ENCODE data around the gene IRAK2.
A peak's percentile ranks its signal among the peaks of the same experiment; 100 is the strongest.

Gene IRAK2

DNA sequence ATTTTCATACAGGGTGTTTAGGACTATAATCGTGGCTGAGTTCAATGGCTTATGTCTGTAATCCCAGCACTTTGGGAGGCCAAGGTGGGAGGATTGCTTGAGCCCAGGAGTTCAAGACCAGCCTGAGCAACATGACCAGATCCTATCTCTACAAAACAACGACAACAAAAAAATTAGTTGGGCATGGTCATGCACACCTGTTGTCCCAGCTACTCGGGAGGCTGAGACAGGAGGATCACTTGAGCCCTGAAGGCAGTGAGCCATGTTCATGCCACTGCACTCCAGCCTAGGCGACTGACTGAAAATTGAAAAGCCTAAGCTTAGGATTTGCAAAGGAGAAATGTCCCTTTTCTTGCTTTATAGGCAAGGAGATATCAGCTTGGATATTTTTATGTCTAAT, 47.8 kb upstream of the IRAK2 start:
- Histone ChIP-seq H3K27me3 (ENCODE audit: insufficient read depth, low read length) (no peaks in the 10 kb centered on the region), H3K27ac (ENCODE audit: low read depth, low read length) (no peak overlapping the region), H4K12ac (ENCODE audit: low read depth, low read length) (no peak overlapping the region), H2AFZ (ENCODE audit: insufficient read depth, low read length, poor library complexity) (no peak overlapping the region), H3K14ac (ENCODE audit: low read length) (no peak overlapping the region), H2BK5ac (ENCODE audit: low read depth, low read length, poor library complexity) (no peak overlapping the region), H3K36me3 (ENCODE audit: control insufficient read depth in 1 of 2, insufficient read depth in 2 of 2, low read length in 2 of 2) (peaks cover 2 to 4% of the 10 kb centered on the region in 2 experiments), H2BK12ac (ENCODE audit: low read length) (no peak overlapping the region), H2BK120ac (ENCODE audit: insufficient read depth, low read length, poor library complexity) (no peak overlapping the region), H3K23ac (ENCODE audit: low read length) (no peak overlapping the region), H3K4me1 (ENCODE audit: control insufficient read depth in 1 of 2, insufficient read depth in 2 of 2, low read length in 2 of 2) (peaks cover 0 to 6% of the 10 kb centered on the region in 2 experiments), H3K9me3 (ENCODE audit: insufficient read depth, low read depth, low read length) (no peaks in the 10 kb centered on the region), H3K79me2 (ENCODE audit: control insufficient read depth, insufficient read depth, low read length, poor library complexity) (peaks cover 8% of the 10 kb centered on the region), H2AK5ac (ENCODE audit: low read length) (no peak overlapping the region), H3K18ac (ENCODE audit: low read length) (no peak overlapping the region), H3K4me2 (ENCODE audit: low read length) (no peak overlapping the region), H3K79me1 (ENCODE audit: low read length) (peaks cover 5% of the 10 kb centered on the region), H3K4me3 (ENCODE audit: low read depth, low read length) (no peak overlapping the region), H3K4ac (ENCODE audit: low read depth, low read length) (peak overlapping the region; percentile 38), H3K9ac (ENCODE audit: low read length) (no peak overlapping the region), H4K91ac (ENCODE audit: low read depth, low read length) (no peak overlapping the region), H4K8ac (ENCODE audit: low read depth, low read length) (no peak overlapping the region)
- no CpG with 5 or more reads among the region's 4 CpGs for WGBS (ENCODE audit: extremely low coverage, insufficient coverage, insufficient read length)
- no peak for DNase-seq

- no peak overlapping the region for H2AFZ ChIP-seq (ENCODE audit: insufficient read depth, low read length, poor library complexity)
- peaks cover 8% of the 10 kb centered on the region for H3K79me2 ChIP-seq (ENCODE audit: control insufficient read depth, insufficient read depth, low read length, poor library complexity)
- DNase-seq, result peak; percentile 42 to 81
- no peak overlapping the region for H3K4me2 ChIP-seq (ENCODE audit: low read length)
- no peak overlapping the region for H3K14ac ChIP-seq (ENCODE audit: low read length)
- WGBS (ENCODE audit: extremely low coverage, insufficient coverage, insufficient read length), result no CpG with 5 or more reads among the region's 4 CpGs
- H3K4me3 ChIP-seq (ENCODE audit: low read depth, low read length), result no peak overlapping the region
- no peaks in the 10 kb centered on the region for H3K9me3 ChIP-seq (ENCODE audit: insufficient read depth, low read depth, low read length)
- no peak overlapping the region for H2AK5ac ChIP-seq (ENCODE audit: low read length)
- no peaks in the 10 kb centered on the region for H3K27me3 ChIP-seq (ENCODE audit: insufficient read depth, low read length)
- no peak overlapping the region for H3K4ac ChIP-seq (ENCODE audit: low read depth, low read length)
- H3K36me3 ChIP-seq (ENCODE audit: control insufficient read depth in 1 of 2, insufficient read depth in 2 of 2, low read length in 2 of 2), result peaks cover 5 to 6% of the 10 kb centered on the region in 2 experiments
- no peak overlapping the region for H3K23ac ChIP-seq (ENCODE audit: low read length)
- H4K91ac ChIP-seq (ENCODE audit: low read depth, low read length), result no peak overlapping the region
- H4K8ac ChIP-seq (ENCODE audit: low read depth, low read length), result no peak overlapping the region
- no peak overlapping the region for H3K27ac ChIP-seq (ENCODE audit: low read depth, low read length)
- H3K4me1 ChIP-seq (ENCODE audit: control insufficient read depth in 1 of 2, insufficient read depth in 2 of 2, low read length in 2 of 2), result peaks cover 0 to 6% of the 10 kb centered on the region in 2 experiments
- H2BK120ac ChIP-seq (ENCODE audit: insufficient read depth, low read length, poor library complexity), result no peak overlapping the region
- peaks cover 5% of the 10 kb centered on the region for H3K79me1 ChIP-seq (ENCODE audit: low read length)
- H3K9ac ChIP-seq (ENCODE audit: low read length), result no peak overlapping the region
- H4K12ac ChIP-seq (ENCODE audit: low read depth, low read length), result no peak overlapping the region
- H3K18ac ChIP-seq (ENCODE audit: low read length), result no peak overlapping the region
- no peak overlapping the region for H2BK12ac ChIP-seq (ENCODE audit: low read length)
- no peak overlapping the region for H2BK5ac ChIP-seq (ENCODE audit: low read depth, low read length, poor library complexity)
These were observed 45.3 kb upstream of the IRAK2 start for GRCh38 chr3:10119376-10119775.

DNA sequence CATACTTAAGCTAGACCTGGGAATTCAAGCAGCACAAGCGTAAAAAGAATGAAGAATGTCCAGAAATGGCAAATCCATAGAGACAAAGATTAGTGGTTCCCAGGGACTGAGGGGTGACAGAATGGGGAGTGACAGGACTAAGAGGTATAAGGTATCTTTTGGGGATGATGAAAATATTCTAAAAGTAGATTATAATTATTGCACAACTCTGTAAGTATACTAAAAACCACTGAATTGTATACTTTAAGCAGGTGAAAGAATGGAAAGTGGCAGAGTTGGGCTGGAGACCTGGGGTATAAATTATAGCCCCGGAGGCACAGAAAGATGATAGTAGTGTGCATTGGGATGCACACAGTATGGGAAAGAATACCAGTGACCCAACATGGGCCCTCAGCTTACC, 43.7 kb upstream of the IRAK2 start:
- H3K4me3 ChIP-seq (ENCODE audit: low read depth, low read length), result no peak overlapping the region
- H2BK120ac ChIP-seq (ENCODE audit: insufficient read depth, low read length, poor library complexity), result no peak overlapping the region
- no peak overlapping the region for H3K27ac ChIP-seq (ENCODE audit: low read depth, low read length)
- no peak overlapping the region for H4K91ac ChIP-seq (ENCODE audit: low read depth, low read length)
- no peak overlapping the region for H2BK5ac ChIP-seq (ENCODE audit: low read depth, low read length, poor library complexity)
- no peak overlapping the region for H2BK12ac ChIP-seq (ENCODE audit: low read length)
- no peak overlapping the region for H2AFZ ChIP-seq (ENCODE audit: insufficient read depth, low read length, poor library complexity)
- WGBS (ENCODE audit: extremely low coverage, insufficient coverage, insufficient read length), result no CpG with 5 or more reads among the region's 2 CpGs
- H3K9me3 ChIP-seq (ENCODE audit: insufficient read depth, low read depth, low read length), result no peaks in the 10 kb centered on the region
- H3K79me1 ChIP-seq (ENCODE audit: low read length), result no peaks in the 10 kb centered on the region
- no peak overlapping the region for H4K8ac ChIP-seq (ENCODE audit: low read depth, low read length)
- no peak overlapping the region for H3K14ac ChIP-seq (ENCODE audit: low read length)
- no peak overlapping the region for H3K4me2 ChIP-seq (ENCODE audit: low read length)
- no peak for DNase-seq
- H2AK5ac ChIP-seq (ENCODE audit: low read length), result no peak overlapping the region
- H3K4me1 ChIP-seq (ENCODE audit: control insufficient read depth in 1 of 2, insufficient read depth in 2 of 2, low read length in 2 of 2), result peaks cover 0 to 6% of the 10 kb centered on the region in 2 experiments
- H3K18ac ChIP-seq (ENCODE audit: low read length), result no peak overlapping the region
- H3K36me3 ChIP-seq (ENCODE audit: control insufficient read depth in 1 of 2, insufficient read depth in 2 of 2, low read length in 2 of 2), result peaks cover 11 to 15% of the 10 kb centered on the region in 2 experiments
- no peak overlapping the region for H3K9ac ChIP-seq (ENCODE audit: low read length)
- H3K27me3 ChIP-seq (ENCODE audit: insufficient read depth, low read length), result no peaks in the 10 kb centered on the region
- H3K4ac ChIP-seq (ENCODE audit: low read depth, low read length), result no peak overlapping the region
- H3K23ac ChIP-seq (ENCODE audit: low read length), result no peak overlapping the region
- H3K79me2 ChIP-seq (ENCODE audit: control insufficient read depth, insufficient read depth, low read length, poor library complexity), result peaks cover 1% of the 10 kb centered on the region
- no peak overlapping the region for H4K12ac ChIP-seq (ENCODE audit: low read depth, low read length)

DNA sequence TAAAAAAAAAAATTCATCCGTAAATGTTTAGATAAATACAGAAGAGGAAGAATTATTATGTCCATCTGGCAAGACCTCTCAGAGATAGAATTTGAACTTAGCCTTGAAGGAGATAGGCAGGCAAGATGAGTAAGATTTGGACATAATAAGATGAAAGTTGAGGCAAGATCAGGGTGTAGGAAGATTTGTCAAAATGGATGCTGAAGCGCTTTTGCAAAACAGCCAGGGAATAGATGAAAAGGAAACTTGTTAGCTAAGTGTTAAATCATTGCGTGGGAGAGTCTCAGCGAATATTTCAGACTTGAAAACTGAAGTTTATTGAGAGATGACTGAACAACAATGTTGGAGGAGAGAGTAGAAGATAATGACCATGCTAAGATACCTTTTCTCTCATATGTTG, 42.0 kb upstream of the IRAK2 start:
- Histone ChIP-seq H3K9me3 (ENCODE audit: insufficient read depth, low read depth, low read length) (no peaks in the 10 kb centered on the region), H3K23ac (ENCODE audit: low read length) (no peak overlapping the region), H3K18ac (ENCODE audit: low read length) (no peak overlapping the region), H3K9ac (ENCODE audit: low read length) (no peak overlapping the region), H3K36me3 (ENCODE audit: control insufficient read depth in 1 of 2, insufficient read depth in 2 of 2, low read length in 2 of 2) (peaks cover 20 to 25% of the 10 kb centered on the region in 2 experiments), H4K8ac (ENCODE audit: low read depth, low read length) (no peak overlapping the region), H2BK120ac (ENCODE audit: insufficient read depth, low read length, poor library complexity) (no peak overlapping the region), H4K12ac (ENCODE audit: low read depth, low read length) (no peak overlapping the region), H3K4me2 (ENCODE audit: low read length) (no peak overlapping the region), H3K4me3 (ENCODE audit: low read depth, low read length) (no peak overlapping the region), H3K14ac (ENCODE audit: low read length) (no peak overlapping the region), H2BK12ac (ENCODE audit: low read length) (no peak overlapping the region), H4K91ac (ENCODE audit: low read depth, low read length) (no peak overlapping the region), H3K27ac (ENCODE audit: low read depth, low read length) (no peak overlapping the region), H3K4me1 (ENCODE audit: control insufficient read depth in 1 of 2, insufficient read depth in 2 of 2, low read length in 2 of 2) (no peaks in the 10 kb centered on the region), H3K79me1 (ENCODE audit: low read length) (no peaks in the 10 kb centered on the region), H2AFZ (ENCODE audit: insufficient read depth, low read length, poor library complexity) (no peak overlapping the region), H3K27me3 (ENCODE audit: insufficient read depth, low read length) (no peaks in the 10 kb centered on the region), H2AK5ac (ENCODE audit: low read length) (no peak overlapping the region), H2BK5ac (ENCODE audit: low read depth, low read length, poor library complexity) (no peak overlapping the region), H3K4ac (ENCODE audit: low read depth, low read length) (no peak overlapping the region), H3K79me2 (ENCODE audit: control insufficient read depth, insufficient read depth, low read length, poor library complexity) (no peaks in the 10 kb centered on the region)
- no CpG with 5 or more reads among the region's 4 CpGs for WGBS (ENCODE audit: extremely low coverage, insufficient coverage, insufficient read length)
- DNase-seq, result no peak
